NCI-H128 (cell line): ENCODE data around the gene MCM5.
A peak's percentile ranks its signal among the peaks of the same experiment; 100 is the strongest.

ENCODE experiments used
- DNase-seq: peaks from one replicate; lab custom pipeline; 2025; ENCODE audit not compliant: unreplicated experiment; lab: John Stamatoyannopoulos, UW

MCM5 gene

GRCh38 chr22:35401863-35402262 lies 1.9 kb downstream of the MCM5 start:
- no peak for DNase-seq

- no peak for DNase-seq
Observed at GRCh38 chr22:35403356-35403755, 3.4 kb downstream of the MCM5 start.

- DNase-seq = no peak
Observed at GRCh38 chr22:35404176-35404575, 4.2 kb downstream of the MCM5 start.

GRCh38 chr22:35406443-35406842 lies 6.5 kb downstream of the MCM5 start:
- DNase-seq = no peak

GRCh38 chr22:35407362-35407761 lies 7.4 kb downstream of the MCM5 start:
- DNase-seq = no peak

- DNase-seq = no peak
Observed at GRCh38 chr22:35409783-35410662, 10.1 kb downstream of the MCM5 start.

GRCh38 chr22:35410663-35411034 lies 10.7 kb downstream of the MCM5 start:
- no peak for DNase-seq

GRCh38 chr22:35411102-35411501 lies 11.2 kb downstream of the MCM5 start:
- no peak for DNase-seq

- no peak for DNase-seq
Observed at GRCh38 chr22:35413624-35414023, 13.7 kb downstream of the MCM5 start.

GRCh38 chr22:35417606-35418005 lies 17.7 kb downstream of the MCM5 start:
- no peak for DNase-seq

- DNase-seq = no peak
Observed at GRCh38 chr22:35418088-35418487, 18.1 kb downstream of the MCM5 start.

GRCh38 chr22:35418731-35419130 lies 18.8 kb downstream of the MCM5 start:
- DNase-seq = no peak

- no peak for DNase-seq
Observed at GRCh38 chr22:35419756-35420155, 19.8 kb downstream of the MCM5 start.

GRCh38 chr22:35421121-35421520 lies 21.2 kb downstream of the MCM5 start:
- DNase-seq = no peak

GRCh38 chr22:35422145-35422544 lies 22.2 kb downstream of the MCM5 start:
- DNase-seq = no peak

GRCh38 chr22:35422936-35423335 lies 23.0 kb downstream of the MCM5 start:
- no peak for DNase-seq

- no peak for DNase-seq
Observed at GRCh38 chr22:35424081-35424480, 24.1 kb downstream of the MCM5 start.

- DNase-seq = no peak
Observed at GRCh38 chr22:35424761-35425160, 24.8 kb downstream of the MCM5 start.

- no peak for DNase-seq
Observed at GRCh38 chr22:35425546-35425945, 25.6 kb downstream of the MCM5 start.

- peak; percentile 24 for DNase-seq
Observed at GRCh38 chr22:35425971-35426800, 26.2 kb downstream of the MCM5 start.

GRCh38 chr22:35426801-35427140 lies 26.8 kb downstream of the MCM5 start:
- DNase-seq = no peak

- DNase-seq = peak; percentile 17
Observed at GRCh38 chr22:35430897-35431322, 31.0 kb downstream of the MCM5 start.
